H1 (cell line): ENCODE data around the gene C20orf144. TPM values are rescaled to one million over a fixed set of nuclear protein-coding genes. Genes with fewer than 3 reads are reported as not detected.

Source experiments
- CTCF ChIA-PET: fragments of 300-600 bp; sonication (Branson Sonifier 250); formaldehyde crosslinking; loops from one replicate; lab custom pipeline; 2021; ENCODE audit not compliant: partially characterized antibody; lab: Charles Lee
- POLR2A ChIA-PET: fragments of 300-600 bp; sonication (Branson Sonifier 250); formaldehyde crosslinking; loops from one replicate; lab custom pipeline; 2021; ENCODE audit warnings: inconsistent platforms; ENCODE audit not compliant: partially characterized antibody; lab: Charles Lee
- DNase-seq, 2 experiments: peaks; one replicate each; pipeline versions ENCODE4 v3.0.0 to v3.0.0-alpha.2; 2010 to 2022; ENCODE audit warnings: low spot score in 2 of 2, low read depth in 1 of 2, mixed read lengths in 1 of 2
- FAIRE-seq: peaks from 2 replicates; lab custom pipeline; 2011; peaks lifted over from hg19 to GRCh38; lab: Jason Lieb, UNC
- H2AFZ ChIP-seq: 2 replicates; pipeline ENCODE4 v1.8.1; 2012; ENCODE audit warnings: low read length, inconsistent platforms
- H2AK5ac ChIP-seq: 2 replicates; pipeline ENCODE4 v1.6.1; 2013; ENCODE audit warnings: low read depth, low read length
- H2BK120ac ChIP-seq: replicated peaks from 2 replicates; pipeline ENCODE3; 2013; ENCODE audit warnings: low read depth, low read length, inconsistent platforms
- H2BK12ac ChIP-seq: 2 replicates; pipeline ENCODE4 v1.6.1; 2013; ENCODE audit warnings: low read depth, low read length
- H2BK15ac ChIP-seq: 2 replicates; pipeline ENCODE4 v1.6.1; 2013; ENCODE audit warnings: low read length
- H2BK20ac ChIP-seq: 2 replicates; pipeline ENCODE4 v1.6.1; 2013; ENCODE audit warnings: low read length
- H2BK5ac ChIP-seq: 2 replicates; pipeline ENCODE4 v1.6.1; 2013; ENCODE audit warnings: low read depth, low read length
- H3K14ac ChIP-seq: 2 replicates; pipeline ENCODE4 v1.6.1; 2013; ENCODE audit warnings: inconsistent platforms; ENCODE audit not compliant: insufficient read length
- H3K18ac ChIP-seq: 2 replicates; pipeline ENCODE4 v1.6.1; 2013; ENCODE audit warnings: low read length; ENCODE audit errors: extremely low read depth
- H3K23ac ChIP-seq: 2 replicates; pipeline ENCODE4 v1.6.1; 2013; ENCODE audit warnings: inconsistent platforms; ENCODE audit not compliant: insufficient read length
- H3K23me2 ChIP-seq: 2 replicates; pipeline ENCODE4 v1.6.1; 2013; ENCODE audit warnings: low read depth, low read length
- H3K27ac ChIP-seq: 2 replicates; pipeline ENCODE4 v1.6.1; 2011; ENCODE audit warnings: low read depth, low read length, inconsistent platforms
- H3K27me3 ChIP-seq, 4 experiments: replicated peaks in 1 of 4; 1 replicate in 1 of 4; 2 replicates in 3 of 4; pipeline versions ENCODE4 v1.6.1 to v1.8.1; 2011 to 2013; ENCODE audit warnings: low read length in 3 of 4, mild to moderate bottlenecking in 3 of 4, inconsistent platforms in 2 of 4, mixed read lengths in 2 of 4, moderate library complexity in 1 of 4; ENCODE audit not compliant: control insufficient read depth in 3 of 4, insufficient read depth in 3 of 4; ENCODE audit errors: extremely low read depth in 1 of 4
- H3K36me3 ChIP-seq, 4 experiments: 2 replicates each; pipeline versions ENCODE4 v1.6.1 to v1.8.1; 2011 to 2013; ENCODE audit warnings: mild to moderate bottlenecking in 4 of 4, low read length in 3 of 4, moderate library complexity in 2 of 4, control low read depth in 1 of 4, inconsistent platforms in 1 of 4; ENCODE audit not compliant: insufficient read depth in 4 of 4, control insufficient read depth in 2 of 4
- H3K4ac ChIP-seq: replicated peaks from 2 replicates; pipeline ENCODE3; 2013; ENCODE audit warnings: low read length, low read depth, mixed read lengths, inconsistent platforms; ENCODE audit not compliant: insufficient read length
- H3K4me1 ChIP-seq, 4 experiments: replicated peaks in 1 of 4; 1 replicate in 1 of 4; 2 replicates in 3 of 4; pipeline versions ENCODE4 v1.6.1 to v1.8.1; 2011 to 2013; ENCODE audit warnings: low read length in 3 of 4, inconsistent platforms in 2 of 4, mixed read lengths in 1 of 4; ENCODE audit not compliant: insufficient read depth in 4 of 4, control insufficient read depth in 3 of 4
- H3K4me2 ChIP-seq, 2 experiments: 2 replicates each; pipeline versions ENCODE4 v1.6.1 to v1.8.1; 2011 to 2013; ENCODE audit warnings: low read depth in 2 of 2, low read length in 2 of 2, control low read depth in 1 of 2, inconsistent platforms in 1 of 2, mild to moderate bottlenecking in 1 of 2; ENCODE audit not compliant: insufficient read depth in 1 of 2
- H3K4me3 ChIP-seq, 4 experiments: fragments of 200-600, 300-600 bp in 1 of 4; sonication (generic), shearing (Covaris generic), sonication (Bioruptor Twin) in 1 of 4; 2 replicates each; pipeline versions ENCODE4 v1.5.1 to v1.8.1; 2011 to 2016; ENCODE audit warnings: low read length in 4 of 4, low read depth in 3 of 4, control low read depth in 2 of 4, inconsistent platforms in 2 of 4, mild to moderate bottlenecking in 2 of 4, mixed read lengths in 1 of 4, moderate library complexity in 1 of 4; ENCODE audit not compliant: insufficient read depth in 2 of 4; ENCODE audit errors: extremely low read depth in 1 of 4
- H3K56ac ChIP-seq: replicated peaks from 2 replicates; pipeline ENCODE3; 2013; ENCODE audit warnings: low read depth, mild to moderate bottlenecking, mixed read lengths, low read length, inconsistent platforms; ENCODE audit not compliant: insufficient read length
- H3K79me1 ChIP-seq: 2 replicates; pipeline ENCODE4 v1.6.1; 2013; ENCODE audit warnings: low read depth, low read length, control low read depth
- H3K79me2 ChIP-seq, 2 experiments: 2 replicates each; pipeline versions ENCODE4 v1.6.1 to v1.8.1; 2012 to 2013; ENCODE audit warnings: low read length in 2 of 2, mild to moderate bottlenecking in 2 of 2, inconsistent platforms in 1 of 2; ENCODE audit not compliant: insufficient read depth in 2 of 2, control insufficient read depth in 1 of 2
- H3K9ac ChIP-seq, 4 experiments: replicated peaks in 1 of 4; 1 replicate in 1 of 4; 2 replicates in 3 of 4; pipeline versions ENCODE4 v1.6.1 to v1.8.1; 2011 to 2013; ENCODE audit warnings: low read depth in 3 of 4, low read length in 3 of 4, control low read depth in 2 of 4, mild to moderate bottlenecking in 2 of 4, moderate library complexity in 2 of 4, inconsistent platforms in 1 of 4; ENCODE audit errors: extremely low read depth in 1 of 4
- H3K9me3 ChIP-seq, 2 experiments: 2 replicates each; pipeline versions ENCODE4 v1.6.1 to v1.8.1; 2012 to 2013; ENCODE audit warnings: mild to moderate bottlenecking in 2 of 2, moderate library complexity in 2 of 2, control low read depth in 1 of 2, inconsistent platforms in 1 of 2, low read depth in 1 of 2, low read length in 1 of 2, mixed read lengths in 1 of 2; ENCODE audit not compliant: insufficient read depth in 2 of 2
- H4K20me1 ChIP-seq, 2 experiments: replicated peaks in 1 of 2; 2 replicates each; pipeline versions ENCODE3 to v1.8.1; 2011 to 2013; ENCODE audit warnings: inconsistent platforms in 2 of 2, low read length in 2 of 2, mild to moderate bottlenecking in 1 of 2; ENCODE audit not compliant: insufficient read depth in 2 of 2, control insufficient read depth in 1 of 2
- H4K5ac ChIP-seq: 2 replicates; pipeline ENCODE4 v1.6.1; 2013; ENCODE audit warnings: low read length, low read depth, mixed read lengths, inconsistent platforms; ENCODE audit not compliant: insufficient read length
- H4K8ac ChIP-seq: 2 replicates; pipeline ENCODE4 v1.8.0; 2013; ENCODE audit warnings: mild to moderate bottlenecking, moderate library complexity, low read length, inconsistent platforms; ENCODE audit not compliant: insufficient read depth; ENCODE audit errors: extremely low read depth
- H4K91ac ChIP-seq: replicated peaks from 2 replicates; pipeline ENCODE3; 2013; ENCODE audit warnings: low read length, mixed read lengths, inconsistent platforms; ENCODE audit not compliant: insufficient read length
- ATF2 ChIP-seq: IDR thresholded peaks from 2 replicates; pipeline ENCODE4 v1.6.1; 2012; ENCODE audit warnings: low read length, inconsistent platforms
- MAX ChIP-seq: IDR thresholded peaks from 2 replicates; pipeline ENCODE4 v1.6.1; 2012; ENCODE audit warnings: inconsistent platforms
- SAP30 ChIP-seq: fragments of 300-600 bp; sonication (generic); IDR thresholded peaks from 2 replicates; pipeline ENCODE4 v1.7.1; 2012; ENCODE audit warnings: low read length, moderate library complexity, mild to moderate bottlenecking, inconsistent platforms; ENCODE audit not compliant: insufficient read depth, insufficient replicate concordance
- WGBS, 2 experiments: shearing (Covaris generic) in 1 of 2; methylation state at CpG; one replicate each; pipeline versions ENCODE4 v1.1.6 to v1.1.7; 2013 to 2015; ENCODE audit warnings: low lambda C conversion rate in 2 of 2, mixed read lengths in 2 of 2, inconsistent platforms in 1 of 2, low coverage in 1 of 2, missing lambda C conversion rate in 1 of 2; ENCODE audit not compliant: insufficient replicate concordance in 2 of 2, insufficient coverage in 1 of 2, insufficient read length in 1 of 2; ENCODE audit errors: extremely low coverage in 1 of 2, missing lambda C conversion rate in 1 of 2; 5-methylcytosine and 5-hydroxymethylcytosine counted together
- polyA plus RNA-seq, 7 experiments: library from polyadenylated mRNA; depleted of rRNA in 3 of 7; stranded (reverse) in 5 of 7; unstranded in 2 of 7; fragments of >200 nt in 5 of 7; fragments of 200-250 nt in 2 of 7; gene quantifications; 1 replicate in 5 of 7; 2 replicates in 1 of 7; 4 replicates in 1 of 7; pipeline versions ENCODE4 v1.2.1 to v1.2.3, GENCODE V29; 2011 to 2013; ENCODE audit warnings: missing spikeins in 2 of 7, mixed read lengths in 2 of 7
- total RNA-seq: library from RNA; stranded (reverse); fragmentation: NEBNext Ultra II Directional; extraction: Animal tissue kit (Norgen Biotek cat#: 25700); gene quantifications from 2 replicates; pipeline ENCODE4 v1.2.1, GENCODE V29; 2021

Gene C20orf144
- total and polyA plus RNA-seq, 2 of the 8 experiments (the other 6 are each of a cell fraction or from before 2014, with no cell fraction given), result 0.21 to 0.24 TPM

GRCh38 chr20:33693289-33693688 lies 31.2 kb downstream of the C20orf144 start:
- DNase-seq (no peak), FAIRE-seq (no peak)
- H3K56ac ChIP-seq, result no peak overlapping the region
- peaks cover 0 to 16% (median 9%) of the 10 kb centered on the region in 4 experiments; a peak in 6 of 7 replicates for H3K4me1 ChIP-seq
- peaks cover 0 to under 1% of the 10 kb centered on the region in 2 experiments; a peak in 1 of 4 replicates for H3K9me3 ChIP-seq
- no peaks in the 10 kb centered on the region for H3K23me2 ChIP-seq
- no peak overlapping the region for H3K9ac ChIP-seq
- no peak overlapping the region for H2BK5ac ChIP-seq
- H2BK20ac ChIP-seq, result no peak overlapping the region
- no peaks in the 10 kb centered on the region for H3K36me3 ChIP-seq
- H4K8ac ChIP-seq, result no peak overlapping the region
- no peak overlapping the region for H3K23ac ChIP-seq
- 0 out of 2 replicates have a peak, but pooled peaks have one; percentile 10 for TF ChIP-seq MAX
- TF ChIP-seq ATF2, result no peak
- TF ChIP-seq SAP30, result no peak
- no peaks in the 10 kb centered on the region for H4K20me1 ChIP-seq
- H3K14ac ChIP-seq, result no peak overlapping the region
- no peak overlapping the region for H3K18ac ChIP-seq
- no peaks in the 10 kb centered on the region for H3K79me1 ChIP-seq
- no peak overlapping the region for H3K27ac ChIP-seq
- ChIA-PET POLR2A (interaction anchor here (0.6 to 2.6 kb wide), 8 partner anchors 8 to 38 kb away, joined by 3 to 10 read pairs (median 4); partner anchors contain the start of genes PXMP4 and ZNF341), CTCF (interaction anchor here (1.1 to 1.9 kb wide), 4 partner anchors 9 to 32 kb away, joined by 3 to 6 read pairs (median 6); no protein-coding TSS in a partner anchor)
- no peak overlapping the region for H2AFZ ChIP-seq
- H2BK120ac ChIP-seq, result no peak overlapping the region
- WGBS, 2 experiments, result 84% methylated on average over 5 of the region's 5 CpGs; no CpG with 5 or more reads in 1 of the 2 experiments
- H2BK15ac ChIP-seq, result no peak overlapping the region
- no peak overlapping the region for H4K5ac ChIP-seq
- 0 out of 2 replicates have a peak overlapping the region, but pooled peaks have one; percentile 39 for H2BK12ac ChIP-seq
- H3K27me3 ChIP-seq, result peaks cover 0 to 6% (median 2%) of the 10 kb centered on the region in 4 experiments; a peak in 4 of 7 replicates
- H2AK5ac ChIP-seq, result no peak overlapping the region
- peak overlapping the region; percentile 51 for H3K4ac ChIP-seq
- H3K4me3 ChIP-seq, result no peak overlapping the region
- no peak overlapping the region for H3K4me2 ChIP-seq
- no peak overlapping the region for H4K91ac ChIP-seq
- H3K79me2 ChIP-seq, result no peaks in the 10 kb centered on the region
